ENCODE results near the gene MYO15B.

DNA sequence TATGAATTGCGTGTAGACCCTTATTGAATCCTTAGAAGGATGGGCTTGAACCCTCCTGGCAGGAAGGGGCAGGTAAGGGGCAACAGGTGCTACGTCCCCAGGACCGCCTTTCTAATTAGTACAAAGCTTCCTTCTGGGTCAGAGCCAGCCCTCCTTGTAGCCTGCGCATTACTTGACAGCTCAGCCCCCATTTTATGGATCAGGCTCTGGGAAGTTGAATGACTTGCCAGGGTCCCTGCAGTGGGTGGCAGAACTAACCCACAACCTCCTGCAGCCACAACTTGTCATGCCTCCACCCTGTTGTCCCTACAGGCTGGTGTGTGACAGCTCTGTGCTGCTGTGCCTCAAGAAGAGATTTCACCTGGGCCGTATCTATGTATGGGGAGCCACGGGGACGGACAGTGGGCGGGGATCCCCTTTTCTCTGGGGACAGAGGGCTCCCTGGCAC is 2.7 kb downstream of the MYO15B start:
- TF ChIP-seq POLR2A (IDR thresholded peaks at IDR 0.05; ENCODE audit: low read depth, low read length) (no peak), TAF1 (IDR thresholded peaks at IDR 0.05; ENCODE audit: borderline replicate concordance, low read depth, low read length) (no peak), POLR2AphosphoS5 (IDR thresholded peaks at IDR 0.05; ENCODE audit: low read depth, low read length) (no peak)
